GM19463 (cell line): ENCODE results near the gene RAMP2.
"Not testable (repeated sequence)": the region's sequence is repeated elsewhere in the genome, so short reads cannot be mapped to it uniquely, and the experiment has no call there.

Experiments
- ATAC-seq: cut with Tn5 transposase; IDR thresholded peaks from one replicate; pipeline ENCODE4 v1.9.1; 2021; ENCODE audit warnings: mild to moderate bottlenecking, moderate library complexity; ENCODE audit not compliant: unreplicated experiment

Gene RAMP2

DNA sequence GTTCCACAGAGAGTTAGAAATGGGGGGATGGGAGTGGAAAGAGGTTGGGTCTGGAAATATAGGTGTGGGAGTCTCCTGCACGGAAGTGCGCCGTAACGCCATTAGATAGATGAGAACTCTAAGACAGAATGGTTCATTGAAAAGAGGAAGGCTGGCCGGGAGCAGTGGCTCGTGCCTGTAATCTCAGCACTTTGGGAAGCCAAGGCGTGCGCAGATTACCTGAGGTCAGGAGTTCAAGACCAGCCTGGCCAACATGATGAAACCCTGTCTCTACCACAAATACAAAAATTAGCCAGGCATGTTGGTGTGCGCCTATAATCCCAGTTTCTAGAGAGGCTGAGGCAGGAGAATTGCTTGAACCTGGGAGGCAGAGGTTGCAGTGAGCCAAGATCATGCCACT lies 7.0 kb downstream of the RAMP2 start:
- not testable (repeated sequence) for ATAC-seq

GRCh38 chr17:42769964-42770363 lies 8.9 kb downstream of the RAMP2 start:
- ATAC-seq = not testable (repeated sequence)

GRCh38 chr17:42772945-42773289 lies 11.9 kb downstream of the RAMP2 start:
- ATAC-seq = no peak

GRCh38 chr17:42773290-42774035 lies 12.4 kb downstream of the RAMP2 start, which contains the start of gene VPS25:
Gene VPS25, plus strand, starts transcription at chr17:42773449. Its CDS starts 27 bp downstream, at chr17:42773476.
- ATAC-seq = no peak

- no peak for ATAC-seq
Observed at GRCh38 chr17:42774066-42774745, 13.2 kb downstream of the RAMP2 start.

DNA sequence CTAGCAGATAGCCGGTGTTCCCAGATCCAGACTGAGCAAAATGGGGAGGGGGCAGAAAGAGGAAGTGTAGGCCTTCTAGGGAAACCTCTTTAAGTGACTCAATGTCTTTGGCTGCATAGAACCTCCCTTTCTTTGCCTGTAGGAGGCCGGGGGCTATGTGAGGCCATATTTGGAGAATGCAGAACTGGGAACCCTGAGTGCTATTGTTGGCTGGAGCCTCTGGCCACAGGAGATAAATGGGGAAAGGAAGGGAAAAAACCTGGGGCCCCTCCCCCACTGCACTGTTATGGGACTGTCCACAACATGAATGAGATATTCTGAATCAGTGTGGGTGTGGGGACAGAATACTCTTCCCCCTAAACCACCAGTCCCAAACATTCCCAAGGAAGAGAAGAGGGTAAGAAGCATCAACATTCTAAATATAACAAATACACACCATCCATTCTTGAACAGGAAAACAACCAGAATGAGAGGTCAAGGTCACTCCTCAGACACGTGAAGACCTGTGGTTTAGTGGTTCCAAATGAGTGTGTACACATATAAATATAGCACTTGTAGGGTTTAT lies 14.6 kb downstream of the RAMP2 start:
- no peak for ATAC-seq

DNA sequence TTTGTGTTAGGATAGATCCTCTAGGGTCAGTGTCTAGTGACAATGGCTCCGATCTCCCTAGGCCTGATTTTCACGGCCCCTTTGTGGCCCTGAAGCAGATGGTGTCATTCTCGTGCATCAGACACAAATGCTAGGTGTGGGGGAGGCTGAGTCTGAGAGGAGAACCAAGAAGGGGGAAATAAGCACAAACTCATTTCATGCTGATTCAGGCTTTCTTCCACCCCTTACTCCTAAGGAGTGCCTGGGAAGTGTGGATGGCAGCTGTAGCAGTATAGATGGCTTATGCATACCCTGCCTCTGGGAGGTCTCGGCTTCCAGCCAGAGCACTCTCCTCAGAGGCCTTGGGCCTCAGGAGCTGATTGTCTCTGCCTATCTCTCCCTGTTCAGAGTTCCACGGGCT lies 17.5 kb downstream of the RAMP2 start:
- ATAC-seq = no peak

GRCh38 chr17:42779304-42779935 lies 18.4 kb downstream of the RAMP2 start:
- no peak for ATAC-seq

- ATAC-seq = no peak
Observed at GRCh38 chr17:42779936-42780850, 19.2 kb downstream of the RAMP2 start, which contains the start of gene WNK4. Gene WNK4, plus strand, starts transcription at chr17:42780610. Its CDS starts 89 bp downstream, at chr17:42780699.

GRCh38 chr17:42780851-42781638 lies 20.0 kb downstream of the RAMP2 start:
- no peak for ATAC-seq

- no peak for ATAC-seq
Observed at GRCh38 chr17:42781639-42782165, 20.7 kb downstream of the RAMP2 start.

DNA sequence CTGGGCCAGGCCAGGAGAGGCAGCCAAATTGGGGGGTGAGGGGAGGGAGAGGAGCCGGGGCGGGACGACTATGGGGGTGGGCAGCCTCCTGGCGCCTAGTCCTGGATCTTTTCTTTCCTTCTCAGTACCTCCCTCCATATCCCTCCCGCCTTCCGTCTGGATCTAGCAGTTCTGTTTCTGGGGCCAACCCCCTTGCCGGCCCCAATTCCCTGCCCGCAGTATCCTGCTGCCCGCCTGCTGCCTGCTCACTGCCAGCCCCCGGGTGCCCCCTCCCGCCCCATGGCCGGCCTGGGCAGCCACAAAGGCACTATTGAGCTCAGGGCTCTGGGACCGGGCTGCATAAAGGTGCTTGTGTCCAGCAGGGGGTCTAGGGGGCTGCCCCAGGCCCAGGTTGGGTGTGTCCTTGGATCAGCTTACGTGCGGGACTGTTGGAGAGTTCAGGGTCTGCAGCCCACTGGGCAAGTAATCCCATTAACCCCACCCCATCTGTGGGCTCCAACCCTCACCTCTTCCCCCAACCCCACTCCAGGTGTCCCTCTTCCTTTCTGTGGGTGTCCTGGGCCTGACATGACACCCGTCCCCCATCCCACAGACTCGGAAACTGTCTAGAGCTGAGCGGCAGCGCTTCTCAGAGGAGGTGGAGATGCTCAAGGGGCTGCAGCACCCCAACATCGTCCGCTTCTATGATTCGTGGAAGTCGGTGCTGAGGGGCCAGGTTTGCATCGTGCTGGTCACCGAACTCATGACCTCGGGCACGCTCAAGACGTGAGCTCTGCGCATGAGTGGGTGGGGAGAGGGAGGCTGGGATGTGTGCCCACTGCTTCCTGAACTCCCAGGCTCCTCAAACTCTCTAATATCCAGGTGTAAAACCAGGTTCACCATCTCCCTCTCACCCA lies 21.4 kb downstream of the RAMP2 start:
- ATAC-seq = no peak

DNA sequence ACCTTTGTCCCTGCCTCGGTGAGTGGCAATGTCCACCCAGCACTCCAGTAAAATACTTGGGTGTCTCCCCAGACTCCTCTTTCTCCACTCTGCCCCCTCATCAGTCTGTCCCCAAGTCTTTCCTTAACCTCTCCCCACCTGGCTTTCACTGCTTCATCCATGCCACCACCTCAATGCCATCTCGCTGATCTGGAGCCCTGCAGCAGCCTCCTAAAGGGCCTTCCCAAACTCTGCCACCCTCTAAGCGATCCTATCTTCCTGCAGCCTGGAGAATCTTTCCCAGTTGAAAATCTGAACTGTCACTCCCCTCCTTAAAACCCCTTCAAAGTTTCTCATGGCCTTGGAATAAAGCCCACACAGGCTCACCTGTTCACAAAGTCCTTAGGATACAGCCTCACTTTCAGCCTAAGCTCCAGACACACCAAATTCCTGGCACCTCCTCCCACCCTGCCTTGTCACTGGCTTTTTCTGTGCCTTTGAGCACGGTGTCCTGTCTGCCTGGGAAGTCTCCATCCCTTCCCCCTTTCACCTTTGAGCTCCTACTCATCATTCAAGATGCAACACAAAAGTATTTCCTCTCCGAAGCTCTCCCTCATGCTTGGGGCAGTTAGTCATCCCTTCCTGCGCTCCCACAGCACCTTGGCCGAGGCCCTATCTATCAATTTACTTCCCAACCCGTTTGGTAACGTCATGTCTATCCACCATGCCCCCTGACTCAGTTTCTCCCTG lies 22.2 kb downstream of the RAMP2 start:
- ATAC-seq = no peak

DNA sequence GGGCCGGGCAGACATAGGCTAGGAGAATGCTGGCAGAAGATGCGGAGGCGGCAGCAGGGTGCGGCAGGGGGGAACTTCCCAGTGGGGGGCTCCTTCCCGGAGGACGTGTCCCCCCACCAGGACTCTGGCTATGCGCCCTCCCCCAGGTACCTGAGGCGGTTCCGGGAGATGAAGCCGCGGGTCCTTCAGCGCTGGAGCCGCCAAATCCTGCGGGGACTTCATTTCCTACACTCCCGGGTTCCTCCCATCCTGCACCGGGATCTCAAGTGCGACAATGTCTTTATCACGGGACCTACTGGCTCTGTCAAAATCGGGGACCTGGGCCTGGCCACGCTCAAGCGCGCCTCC lies 22.7 kb downstream of the RAMP2 start:
- no peak for ATAC-seq

- no peak for ATAC-seq
Observed at GRCh38 chr17:42784409-42784808, 23.4 kb downstream of the RAMP2 start.

- ATAC-seq = no peak
Observed at GRCh38 chr17:42784811-42785592, 24.0 kb downstream of the RAMP2 start.

- no peak for ATAC-seq
Observed at GRCh38 chr17:42787266-42787665, 26.2 kb downstream of the RAMP2 start.
